GM21526 (cell line): ENCODE data around the gene FALEC.

Experiments used
- ATAC-seq: cut with Tn5 transposase; IDR thresholded peaks from one replicate; pipeline ENCODE4 v1.9.1; 2021; ENCODE audit warnings: moderate library complexity; ENCODE audit not compliant: unreplicated experiment, low FRiP score

FALEC gene

DNA sequence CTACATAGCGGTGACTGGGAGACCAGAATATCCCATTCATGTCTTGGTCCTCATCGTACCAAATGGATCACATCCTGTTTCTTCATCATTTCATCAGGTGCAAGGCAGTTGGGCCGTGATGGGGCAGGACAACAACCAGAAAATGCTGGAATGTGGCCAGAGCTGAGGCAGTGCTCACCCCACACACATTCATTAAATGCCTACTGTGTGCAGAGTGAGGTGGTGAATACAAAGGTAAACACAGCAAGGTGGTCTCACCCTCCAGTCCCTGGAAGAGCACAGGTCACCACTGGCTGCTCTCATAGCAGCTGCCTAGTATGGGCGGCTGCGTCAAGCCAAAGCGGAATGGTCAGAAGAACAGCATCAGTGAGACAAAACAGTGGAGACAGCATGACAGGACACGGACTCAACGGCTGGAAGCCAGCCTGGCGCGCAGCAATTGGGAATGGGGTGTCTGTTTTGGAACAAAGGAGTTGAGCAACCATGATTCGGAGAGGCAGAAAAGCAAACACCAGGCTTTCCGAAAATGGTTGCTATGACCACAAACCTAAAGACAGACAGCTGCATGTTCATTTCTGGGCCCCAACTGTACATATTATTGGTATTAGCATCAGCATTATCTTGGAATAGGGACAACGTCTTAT lies 28.1 kb downstream of the FALEC start:
- no peak for ATAC-seq

GRCh38 chr1:150544204-150544603 lies 28.7 kb downstream of the FALEC start:
- no peak for ATAC-seq

DNA sequence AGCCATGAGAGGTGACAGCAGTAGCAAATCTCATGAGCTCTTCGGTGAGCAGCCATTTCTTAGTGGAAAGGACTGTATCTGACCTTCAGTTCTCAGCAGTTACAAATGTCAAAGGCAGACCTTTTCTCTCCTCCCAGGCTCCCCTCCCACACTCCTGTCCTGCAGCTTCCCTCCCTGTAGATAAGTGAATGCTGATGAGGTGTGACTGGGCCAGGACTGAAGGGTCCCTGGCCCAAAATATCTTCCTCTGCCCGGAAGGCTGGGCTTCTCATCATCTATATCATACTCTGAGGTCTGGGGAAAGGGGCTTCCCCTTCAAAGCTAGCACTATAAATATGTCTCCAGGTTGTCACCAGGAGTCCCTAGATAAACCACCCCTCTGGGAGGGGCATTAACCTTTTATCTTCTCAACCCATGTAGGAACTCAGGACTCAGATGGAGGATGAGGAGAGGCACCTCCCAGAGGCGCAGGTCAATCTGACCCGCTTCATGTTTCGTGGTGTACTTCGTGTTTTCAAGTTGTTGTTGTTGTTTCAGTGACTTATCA lies 30.0 kb downstream of the FALEC start:
- no peak for ATAC-seq

- no peak for ATAC-seq
Observed at GRCh38 chr1:150546294-150546937, 30.9 kb downstream of the FALEC start.

DNA sequence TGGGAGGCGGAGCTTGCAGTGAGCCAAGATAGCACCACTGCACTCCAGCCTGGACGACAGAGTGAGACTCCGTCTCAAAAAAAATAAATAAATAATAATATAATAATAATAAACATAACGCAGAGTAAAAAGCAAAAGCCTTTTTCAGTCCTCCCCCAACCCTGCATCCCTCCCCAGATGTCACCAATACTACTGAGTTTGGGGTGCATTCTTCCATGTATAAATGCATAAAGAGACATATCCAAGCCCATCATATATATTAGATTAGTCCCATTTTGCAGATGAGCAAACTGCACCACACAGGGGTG lies 32.7 kb downstream of the FALEC start:
- ATAC-seq, result no peak

DNA sequence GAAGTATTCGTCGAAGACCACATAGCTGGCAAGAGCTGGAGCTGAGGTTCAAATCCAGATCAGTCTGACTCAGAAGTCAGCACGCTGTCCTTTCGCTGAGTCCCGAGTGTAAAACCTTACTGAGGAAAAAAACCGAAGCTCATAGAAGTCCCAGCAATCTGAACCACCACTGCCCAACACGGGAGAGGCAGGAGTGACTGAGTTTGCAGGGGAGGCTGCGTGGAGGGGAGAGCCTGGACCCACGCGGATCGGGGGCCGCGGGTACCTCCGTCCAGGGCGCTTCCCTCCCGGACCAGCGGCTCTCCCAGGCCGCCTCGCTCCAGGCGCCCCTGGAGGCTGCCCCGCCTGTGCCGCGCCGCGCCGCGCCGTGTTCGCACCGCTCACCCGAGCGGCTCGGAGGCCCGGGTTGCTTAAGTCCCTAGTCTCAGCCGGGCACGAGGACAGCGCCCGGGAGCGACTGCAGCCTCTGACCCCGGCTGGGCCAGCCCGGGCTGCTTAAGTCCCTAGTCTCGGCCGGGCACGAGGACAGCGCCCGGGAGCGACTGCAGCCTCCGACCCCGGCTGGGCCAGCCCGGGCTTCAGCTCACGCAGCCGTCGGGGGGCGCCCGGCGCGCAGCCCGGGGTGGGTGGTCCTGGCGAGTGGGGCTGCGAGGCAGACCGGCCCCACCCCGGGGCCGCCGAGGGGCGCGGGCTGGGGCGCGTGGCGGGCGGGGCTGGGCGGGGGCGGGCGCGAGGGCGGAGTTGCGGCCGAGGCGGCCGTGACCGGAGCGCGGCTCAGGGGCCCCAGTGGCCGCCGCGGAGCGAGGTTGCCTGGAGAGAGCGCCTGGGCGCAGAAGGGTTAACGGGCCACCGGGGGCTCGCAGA lies 33.3 kb downstream of the FALEC start, which contains the start of gene ADAMTSL4:
ADAMTSL4 (plus strand) TSS at position 777 of the 864 bp plus-strand sequence. CDS start 2,881 bp downstream, outside the sequence.
- ATAC-seq, result no peak

- ATAC-seq, result no peak
Observed at GRCh38 chr1:150549496-150550221, 34.1 kb downstream of the FALEC start.

GRCh38 chr1:150550222-150551050 lies 34.9 kb downstream of the FALEC start:
- ATAC-seq, result no peak

GRCh38 chr1:150551051-150551783 lies 35.7 kb downstream of the FALEC start:
- no peak for ATAC-seq

DNA sequence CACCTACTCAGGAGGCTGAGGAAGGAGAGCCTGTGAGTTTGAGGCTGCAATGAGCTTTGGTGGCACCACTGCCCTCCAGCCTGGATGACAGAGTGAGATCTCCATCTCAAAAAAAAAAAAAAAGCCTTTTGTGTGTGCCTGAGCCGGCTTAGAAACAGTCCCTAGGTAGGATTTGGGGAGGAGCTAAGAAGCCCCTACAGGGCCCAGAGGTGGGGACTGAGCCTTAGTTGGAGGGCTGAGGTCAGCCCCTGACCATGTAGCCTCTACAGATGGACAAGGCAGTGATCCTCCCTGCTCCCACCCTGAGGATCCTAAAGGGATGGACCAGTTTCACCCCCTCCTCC lies 36.2 kb downstream of the FALEC start:
- no peak for ATAC-seq

DNA sequence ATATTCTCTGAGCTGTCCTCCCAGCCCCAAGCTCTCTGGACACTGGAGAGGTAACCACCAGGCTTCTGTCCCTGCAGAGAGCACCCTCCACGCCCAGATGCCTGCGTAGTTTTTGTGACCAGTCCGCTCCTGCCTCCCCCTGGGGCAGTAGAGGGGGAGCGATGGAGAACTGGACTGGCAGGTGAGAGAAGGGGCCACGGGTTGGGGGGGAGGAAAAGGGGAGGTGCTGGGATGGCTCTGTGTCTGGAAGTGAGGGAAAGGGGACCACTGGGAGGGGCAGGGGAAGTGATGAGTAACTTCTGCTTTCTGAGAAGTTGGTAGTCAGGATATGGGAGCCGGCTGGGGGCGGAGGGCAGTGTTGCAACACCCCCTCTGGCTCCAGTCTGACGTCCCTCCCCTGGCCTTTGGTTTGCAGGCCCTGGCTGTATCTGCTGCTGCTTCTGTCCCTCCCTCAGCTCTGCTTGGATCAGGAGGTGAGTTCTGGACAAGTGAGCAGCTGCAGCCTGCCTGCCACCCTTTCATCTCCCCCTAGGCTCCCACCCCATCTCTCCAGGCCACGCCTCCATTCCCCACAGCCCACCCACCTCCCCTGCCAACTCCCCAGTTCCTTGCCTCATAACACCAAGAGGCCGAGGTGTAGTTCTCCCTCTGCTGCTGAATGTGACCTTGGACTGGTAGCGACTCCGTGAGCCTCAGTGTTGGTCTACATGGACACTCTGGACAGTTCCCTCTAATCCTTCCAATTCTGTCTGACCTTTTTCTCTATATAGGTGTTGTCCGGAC lies 36.8 kb downstream of the FALEC start:
- no peak for ATAC-seq

DNA sequence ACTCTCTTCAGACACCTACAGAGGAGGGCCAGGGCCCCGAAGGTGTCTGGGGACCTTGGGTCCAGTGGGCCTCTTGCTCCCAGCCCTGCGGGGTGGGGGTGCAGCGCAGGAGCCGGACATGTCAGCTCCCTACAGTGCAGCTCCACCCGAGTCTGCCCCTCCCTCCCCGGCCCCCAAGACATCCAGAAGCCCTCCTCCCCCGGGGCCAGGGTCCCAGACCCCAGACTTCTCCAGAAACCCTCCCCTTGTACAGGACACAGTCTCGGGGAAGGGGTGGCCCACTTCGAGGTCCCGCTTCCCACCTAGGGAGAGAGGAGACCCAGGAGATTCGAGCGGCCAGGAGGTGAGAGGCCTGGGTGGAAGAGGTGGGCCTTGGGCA lies 37.3 kb downstream of the FALEC start:
- ATAC-seq, result no peak

- no peak for ATAC-seq
Observed at GRCh38 chr1:150553392-150554085, 38.0 kb downstream of the FALEC start.

DNA sequence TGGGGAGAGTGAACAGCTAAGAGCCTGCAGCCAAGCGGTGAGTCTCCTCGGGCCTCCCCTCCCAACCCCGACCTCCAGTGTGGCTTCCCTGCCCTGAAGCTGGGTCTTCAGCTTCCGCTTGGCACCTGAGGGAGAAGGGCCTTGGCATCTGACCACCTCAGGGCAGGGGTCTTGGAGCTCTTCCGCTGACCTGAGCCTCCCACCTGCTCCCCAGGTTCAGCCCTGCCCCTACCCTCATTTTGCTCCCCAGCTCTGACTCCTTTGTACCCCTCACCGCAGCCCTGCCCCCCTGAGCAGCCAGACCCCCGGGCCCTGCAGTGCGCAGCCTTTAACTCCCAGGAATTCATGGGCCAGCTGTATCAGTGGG lies 38.5 kb downstream of the FALEC start:
- ATAC-seq, result no peak

DNA sequence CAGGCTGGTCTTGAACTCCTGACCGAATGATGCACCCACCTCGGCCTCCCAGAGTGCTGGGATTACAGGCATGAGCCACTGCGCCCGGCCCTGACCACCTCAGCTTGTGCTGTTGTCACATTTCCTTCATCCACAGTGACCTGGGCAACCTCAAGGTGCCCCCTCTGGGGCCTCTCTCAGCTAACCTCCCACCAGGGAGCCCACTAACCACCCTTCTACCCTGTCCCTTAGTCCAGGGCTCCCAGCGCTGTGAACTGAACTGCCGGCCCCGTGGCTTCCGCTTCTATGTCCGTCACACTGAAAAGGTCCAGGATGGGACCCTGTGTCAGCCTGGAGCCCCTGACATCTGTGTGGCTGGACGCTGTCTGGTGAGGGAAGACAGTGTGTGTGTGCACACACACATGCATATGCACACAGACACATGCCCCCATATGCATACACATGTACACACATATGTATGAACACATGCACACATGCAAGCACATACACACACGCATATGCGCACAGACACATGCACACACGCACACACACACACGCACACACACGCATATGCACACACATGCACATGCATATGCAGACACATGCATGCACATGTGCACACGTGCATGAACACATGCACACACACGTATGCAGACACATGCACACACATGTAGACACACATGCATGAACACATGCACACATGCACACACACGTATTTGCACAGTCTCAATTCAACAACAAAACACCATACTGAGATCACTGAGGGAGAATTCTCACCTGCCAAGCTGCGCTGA lies 39.8 kb downstream of the FALEC start:
- ATAC-seq, result no peak

DNA sequence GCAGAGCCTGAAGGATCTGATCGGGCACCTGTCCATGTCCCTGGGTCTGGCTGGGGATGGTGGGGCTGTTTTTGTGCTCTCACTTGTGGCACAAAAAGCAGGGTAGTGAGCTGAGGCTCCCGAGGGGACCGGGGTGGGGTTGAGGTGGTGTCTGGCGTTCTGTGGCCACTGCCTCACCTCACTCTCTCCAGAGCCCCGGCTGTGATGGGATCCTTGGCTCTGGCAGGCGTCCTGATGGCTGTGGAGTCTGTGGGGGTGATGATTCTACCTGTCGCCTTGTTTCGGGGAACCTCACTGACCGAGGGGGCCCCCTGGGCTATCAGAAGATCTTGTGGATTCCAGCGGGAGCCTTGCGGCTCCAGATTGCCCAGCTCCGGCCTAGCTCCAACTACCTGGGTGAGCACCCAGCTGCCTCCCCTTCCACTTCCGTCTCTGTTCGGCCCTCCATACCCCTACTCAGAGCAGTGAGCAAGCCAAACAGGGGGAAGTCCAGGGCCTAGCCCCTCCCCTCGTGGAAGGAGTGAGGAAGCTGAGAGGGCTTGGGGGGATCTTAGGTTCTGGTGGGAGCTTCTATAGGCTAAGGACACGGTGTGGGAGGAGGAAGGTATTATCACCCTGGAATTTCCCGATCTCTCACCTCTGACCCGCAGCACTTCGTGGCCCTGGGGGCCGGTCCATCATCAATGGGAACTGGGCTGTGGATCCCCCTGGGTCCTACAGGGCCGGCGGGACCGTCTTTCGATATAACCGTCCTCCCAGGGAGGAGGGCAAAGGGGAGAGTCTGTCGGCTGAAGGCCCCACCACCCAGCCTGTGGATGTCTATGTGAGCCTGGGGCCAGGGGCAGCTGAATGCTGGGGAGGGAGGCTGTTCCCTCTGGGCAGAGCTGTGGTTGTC lies 40.7 kb downstream of the FALEC start:
- ATAC-seq, result no peak
